DMS79 treated with DMSO at 0.1 percent for 48 hours (cell line): ENCODE data around the gene SLC1A2.

Experiments
- DNase-seq: peaks from one replicate; lab custom pipeline; 2025; lab: John Stamatoyannopoulos, UW

The SLC1A2 gene

DNA sequence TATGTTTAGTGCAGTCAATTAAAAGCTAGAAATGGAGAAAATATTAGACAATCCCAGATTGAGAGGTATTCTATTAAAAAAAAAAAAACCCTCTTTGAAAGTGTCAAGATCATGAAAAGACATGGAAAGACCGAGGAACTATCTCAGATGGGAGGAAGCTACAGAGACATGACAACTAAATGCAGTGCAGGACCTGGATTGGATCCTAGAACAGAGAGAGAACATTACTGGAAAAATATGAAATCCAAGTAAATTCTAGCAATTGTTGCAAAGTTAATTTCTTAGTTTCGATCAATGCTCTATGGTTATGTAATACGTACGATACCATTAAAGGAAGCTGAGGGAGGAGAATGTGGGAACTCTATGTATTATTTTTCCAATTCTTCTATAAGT, 43.2 kb downstream of the SLC1A2 start:
- no peak for DNase-seq

DNA sequence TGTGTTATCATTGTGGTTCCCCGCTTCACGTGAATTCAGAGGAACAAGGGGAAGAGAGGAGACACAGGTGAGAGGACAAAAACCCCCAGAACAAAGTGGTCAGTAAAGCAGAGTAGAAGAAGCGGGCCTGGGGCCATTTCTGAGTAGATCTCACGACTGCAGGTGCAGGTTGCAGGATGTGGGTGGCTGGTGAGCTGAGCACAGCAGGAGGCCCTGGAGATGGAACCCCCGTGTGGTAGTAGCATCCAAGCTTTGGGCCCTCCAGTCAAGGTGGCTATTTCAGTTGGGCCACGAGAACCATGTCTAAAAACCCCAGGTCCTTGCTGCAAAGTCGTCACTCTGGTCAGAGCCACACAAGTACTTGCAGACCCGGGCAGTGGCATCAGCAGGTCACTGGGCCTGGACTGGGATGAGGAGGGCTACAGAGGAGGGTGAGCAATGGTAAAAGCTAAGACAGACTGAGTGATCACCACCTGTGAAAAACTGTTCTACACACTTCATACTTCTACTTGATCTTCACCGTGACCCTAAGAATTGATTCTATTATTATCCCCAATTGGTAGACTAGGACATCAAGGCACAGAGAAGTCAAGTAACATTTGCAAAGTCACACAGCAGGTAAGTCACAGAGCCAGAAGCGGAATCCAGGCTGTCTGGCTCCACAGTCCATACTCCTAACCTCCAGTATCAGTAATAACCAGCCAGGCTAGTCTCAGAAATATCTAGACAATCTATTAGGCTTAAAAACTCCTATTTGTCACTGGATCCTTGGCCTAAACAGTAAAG, 43.8 kb downstream of the SLC1A2 start:
- no peak for DNase-seq

DNA sequence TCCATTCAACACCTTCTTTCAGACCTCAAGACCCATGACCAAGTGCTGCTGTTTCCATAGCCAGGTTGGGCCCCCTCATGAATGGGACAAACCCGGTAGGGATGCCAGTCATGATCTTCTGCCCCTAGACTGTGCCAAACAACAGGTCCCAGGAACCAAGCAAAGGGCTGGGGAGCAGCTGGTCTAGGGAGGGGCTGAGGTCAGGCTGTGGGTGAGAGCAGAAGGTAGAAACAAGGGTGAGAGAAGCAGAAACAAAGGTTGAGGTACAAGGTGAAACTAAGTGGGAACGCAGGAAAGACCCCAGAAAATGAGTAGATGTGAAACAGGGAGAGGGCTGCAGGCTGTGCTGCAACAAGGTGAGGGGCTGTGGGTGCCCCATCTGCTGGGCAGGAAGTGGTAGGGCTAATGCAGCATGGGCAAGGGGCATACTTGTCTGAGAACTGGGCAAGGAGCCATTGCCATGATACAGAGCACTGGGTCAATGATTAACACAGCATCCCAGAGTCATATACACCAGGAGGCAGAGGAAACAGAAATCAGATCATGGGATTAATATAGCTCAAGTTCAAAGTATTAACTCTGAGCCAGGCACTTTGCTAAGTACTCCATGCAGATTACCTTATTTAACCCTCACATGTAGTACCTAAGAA, 45.9 kb downstream of the SLC1A2 start:
- no peak for DNase-seq

DNA sequence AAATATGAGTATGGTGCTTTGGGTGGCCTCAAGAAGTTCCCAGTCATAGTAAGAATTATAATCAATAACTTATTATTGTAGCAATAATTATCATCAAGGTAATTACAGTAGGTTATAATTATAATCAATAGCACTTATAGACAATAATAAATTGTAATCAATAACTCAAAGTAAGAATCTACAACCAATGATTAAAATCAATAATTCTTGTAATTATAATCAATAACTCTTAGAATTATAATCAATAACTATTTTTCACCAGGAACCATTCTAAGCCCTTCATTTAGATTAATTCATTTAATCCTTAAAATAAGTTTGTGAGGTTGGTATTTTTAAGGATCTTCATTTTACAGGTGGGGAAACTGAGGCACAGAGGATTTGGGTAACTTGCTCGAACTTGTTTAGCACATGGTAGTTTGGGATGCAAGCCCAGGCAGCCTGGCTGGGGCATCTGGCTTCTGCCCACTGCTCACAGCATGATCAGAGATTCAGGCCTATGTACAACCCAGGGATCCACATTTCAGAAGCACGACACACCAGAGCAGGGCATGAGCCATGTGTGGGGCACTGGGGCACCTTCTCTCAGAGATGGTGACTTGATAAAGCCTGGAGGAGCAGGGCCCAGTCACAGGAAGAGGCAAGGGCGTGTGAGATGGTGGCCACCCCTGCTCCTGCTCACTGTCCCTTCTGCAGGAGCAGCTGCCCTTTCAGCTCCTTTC, 46.6 kb downstream of the SLC1A2 start:
- no peak for DNase-seq

DNA sequence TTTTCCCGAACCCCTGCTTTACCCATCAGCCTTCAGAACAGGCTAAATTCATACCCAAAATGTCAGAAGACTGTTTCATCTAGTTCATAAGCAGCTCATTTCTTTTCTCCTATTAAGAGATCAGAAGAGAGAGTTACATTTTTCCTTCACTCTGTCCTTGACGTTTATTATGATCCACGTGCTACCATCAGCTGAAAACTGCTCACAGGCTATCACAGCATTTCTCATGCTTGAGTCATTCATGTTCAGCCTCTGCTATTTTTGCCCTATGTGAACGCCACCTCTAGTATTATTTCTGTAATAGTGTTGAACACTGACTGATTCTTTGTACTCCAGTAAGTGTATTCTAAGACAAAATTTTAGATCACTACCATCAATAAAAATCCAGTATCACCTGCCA, 51.9 kb downstream of the SLC1A2 start:
- DNase-seq, result no peak

DNA sequence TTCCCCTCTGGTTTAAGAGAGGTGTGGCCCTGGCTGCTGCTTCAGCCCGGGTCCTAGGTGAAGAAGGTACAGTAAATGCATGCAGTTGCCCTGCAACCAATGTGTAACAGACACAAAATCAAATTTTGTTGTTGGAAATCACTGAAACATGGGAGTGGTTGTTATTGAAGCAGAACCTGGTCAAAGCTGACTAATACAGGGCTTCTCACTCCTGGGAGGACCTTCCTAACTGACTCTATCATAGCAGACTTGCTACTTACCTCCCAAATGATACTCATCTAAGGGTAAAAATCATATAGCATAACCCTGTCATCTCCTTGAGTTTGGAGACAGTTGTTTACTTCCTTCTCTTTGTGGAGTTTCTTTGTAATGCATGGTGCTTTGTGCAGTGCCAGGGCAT, 52.6 kb downstream of the SLC1A2 start:
- DNase-seq, result no peak

DNA sequence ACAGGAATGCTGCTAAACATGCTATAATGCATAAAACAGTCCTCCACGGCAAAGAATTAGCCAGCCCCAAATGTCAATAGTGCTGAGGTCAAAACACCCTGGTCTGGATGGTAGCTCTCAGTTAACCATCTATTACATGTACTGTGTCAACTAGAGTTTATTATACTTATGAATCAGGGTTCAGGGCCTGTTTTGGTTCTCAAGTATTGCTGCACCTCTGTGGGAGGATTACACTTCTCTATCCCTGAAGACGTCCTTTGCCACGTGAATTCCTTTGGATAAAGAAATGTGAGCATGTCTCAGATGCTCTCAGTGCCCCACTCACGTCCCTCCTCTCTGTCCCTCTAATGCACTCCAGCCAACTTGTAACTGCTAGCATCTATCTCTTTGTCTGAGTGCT, 53.4 kb downstream of the SLC1A2 start:
- DNase-seq, result no peak

DNA sequence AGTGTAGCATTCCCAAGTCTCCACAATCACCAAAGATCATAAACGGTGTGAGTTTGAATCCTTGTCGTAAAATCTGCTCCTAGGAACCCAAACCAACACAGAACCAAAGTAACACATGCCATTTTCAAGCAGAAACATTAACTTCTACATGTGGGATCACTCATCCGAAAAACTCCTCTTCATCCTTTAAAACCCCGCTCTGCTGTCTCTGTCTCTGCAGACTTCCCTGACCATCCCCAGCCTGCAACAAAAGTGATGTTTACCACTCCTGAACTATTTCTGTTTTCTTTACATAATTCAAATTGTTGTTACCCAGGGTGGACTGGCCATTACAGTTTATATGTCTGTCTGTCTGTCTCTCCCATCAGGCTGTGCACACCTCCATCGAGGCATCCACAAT, 54.0 kb downstream of the SLC1A2 start:
- DNase-seq, result no peak

DNA sequence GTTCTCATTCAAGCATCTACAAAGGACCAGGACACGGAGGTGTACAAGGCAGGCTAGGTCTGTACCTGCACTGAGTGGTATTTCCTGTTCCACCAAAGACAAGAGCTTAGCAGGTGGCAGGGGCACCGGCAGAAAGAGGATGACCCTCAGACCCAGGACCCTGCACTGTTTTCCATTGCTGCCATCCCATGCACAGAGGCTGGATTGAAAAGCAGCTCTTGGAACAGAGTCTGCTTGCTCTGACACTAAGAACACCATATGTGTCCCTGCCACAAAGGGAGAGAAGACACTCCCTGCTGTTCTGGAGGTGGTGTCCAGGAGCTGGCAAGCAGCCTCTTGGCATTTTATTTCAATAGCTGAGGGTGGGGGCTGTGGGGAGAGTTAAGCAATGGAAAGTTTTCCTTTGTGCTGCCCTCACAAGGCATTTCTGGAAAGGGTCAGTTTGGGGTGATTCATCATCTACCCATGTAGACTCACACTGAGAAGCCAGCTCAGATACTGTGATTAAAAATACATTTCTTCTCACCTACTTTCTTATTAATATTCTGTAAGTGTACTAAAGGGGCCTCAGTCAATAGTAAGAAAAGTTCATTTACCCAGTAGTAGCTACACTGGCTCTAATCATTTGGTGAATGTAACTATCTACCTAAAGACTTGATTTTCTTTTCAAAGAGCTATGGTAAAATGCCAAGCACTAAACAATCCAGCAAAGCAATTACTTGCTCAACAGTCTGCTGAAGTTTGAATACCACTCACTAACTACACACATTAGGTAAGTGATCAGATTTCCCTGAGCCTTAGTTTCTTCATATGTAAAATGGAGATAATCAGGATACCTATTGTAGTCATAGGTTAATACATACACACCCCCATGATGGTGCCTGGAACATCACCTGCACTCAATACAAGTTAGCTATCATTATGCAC, 55.2 kb downstream of the SLC1A2 start:
- DNase-seq, result no peak

DNA sequence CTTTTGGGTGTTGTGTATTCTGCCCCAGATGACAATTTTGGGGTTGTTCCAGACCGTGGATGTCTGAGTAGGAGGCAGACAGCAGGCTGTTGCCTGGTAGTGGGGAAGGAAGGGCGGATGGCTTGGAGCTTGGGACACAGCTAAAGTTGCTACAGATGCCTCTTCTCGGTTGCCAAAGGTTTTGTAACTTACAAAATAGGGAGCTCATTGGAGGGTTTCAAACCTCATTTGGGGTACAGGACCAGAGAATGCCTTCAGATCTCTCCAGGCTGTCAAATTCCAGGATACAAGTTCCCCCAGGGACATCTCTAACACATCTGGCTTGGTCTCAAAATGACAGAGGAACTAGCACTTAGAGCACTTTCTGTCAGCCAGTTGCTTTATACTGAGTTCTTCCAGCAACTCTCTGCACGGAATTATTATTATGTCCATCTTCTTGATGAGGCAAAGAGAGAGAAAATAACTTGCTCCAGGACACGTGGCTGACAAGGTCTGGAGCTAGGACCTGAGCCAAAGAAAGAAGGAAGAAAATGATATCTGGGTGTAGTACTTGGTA, 56.0 kb downstream of the SLC1A2 start:
- DNase-seq, result no peak

DNA sequence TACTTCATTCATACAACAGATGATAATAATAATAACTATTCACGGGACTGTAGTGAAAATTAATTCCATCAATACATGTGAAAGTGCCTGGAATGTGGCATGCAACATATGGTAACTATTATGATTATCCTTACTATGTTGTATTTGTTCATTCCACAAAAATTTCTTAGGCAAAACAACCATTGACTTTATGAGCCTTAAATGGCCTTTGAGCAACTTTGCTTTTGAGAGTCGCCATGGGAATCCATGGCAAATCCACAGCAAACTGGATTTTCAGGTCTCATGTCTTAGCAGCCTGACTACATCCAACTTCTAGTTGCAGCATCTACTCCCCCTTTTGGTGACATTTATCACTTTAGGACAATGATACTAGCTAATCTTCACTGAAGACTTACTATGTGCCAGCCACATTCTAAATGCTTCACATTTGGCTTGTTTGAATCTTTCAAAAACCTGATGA, 56.8 kb downstream of the SLC1A2 start:
- no peak for DNase-seq

DNA sequence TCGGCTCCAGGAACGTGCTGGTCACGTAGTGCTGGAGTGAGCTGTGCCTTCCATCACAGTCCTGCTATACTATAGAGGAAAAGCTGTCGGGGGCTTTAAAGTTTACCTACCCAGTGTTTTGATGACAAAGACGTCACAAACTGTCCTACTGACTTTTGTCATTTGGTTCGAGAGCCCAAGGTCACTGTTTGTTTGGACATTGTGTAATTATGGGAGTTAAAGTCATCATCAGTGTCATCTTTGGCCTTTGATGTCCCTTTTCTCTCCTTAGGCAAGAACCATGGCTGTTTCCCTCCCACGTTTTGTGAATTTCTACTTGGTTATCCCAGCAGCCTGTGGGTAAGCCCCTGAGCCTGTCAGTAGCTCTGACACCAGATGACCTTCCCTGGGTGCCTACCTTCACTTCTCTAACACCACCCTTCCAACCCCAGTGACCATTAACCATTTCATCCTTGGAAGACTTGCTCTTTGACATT, 59.3 kb downstream of the SLC1A2 start:
- no peak for DNase-seq

DNA sequence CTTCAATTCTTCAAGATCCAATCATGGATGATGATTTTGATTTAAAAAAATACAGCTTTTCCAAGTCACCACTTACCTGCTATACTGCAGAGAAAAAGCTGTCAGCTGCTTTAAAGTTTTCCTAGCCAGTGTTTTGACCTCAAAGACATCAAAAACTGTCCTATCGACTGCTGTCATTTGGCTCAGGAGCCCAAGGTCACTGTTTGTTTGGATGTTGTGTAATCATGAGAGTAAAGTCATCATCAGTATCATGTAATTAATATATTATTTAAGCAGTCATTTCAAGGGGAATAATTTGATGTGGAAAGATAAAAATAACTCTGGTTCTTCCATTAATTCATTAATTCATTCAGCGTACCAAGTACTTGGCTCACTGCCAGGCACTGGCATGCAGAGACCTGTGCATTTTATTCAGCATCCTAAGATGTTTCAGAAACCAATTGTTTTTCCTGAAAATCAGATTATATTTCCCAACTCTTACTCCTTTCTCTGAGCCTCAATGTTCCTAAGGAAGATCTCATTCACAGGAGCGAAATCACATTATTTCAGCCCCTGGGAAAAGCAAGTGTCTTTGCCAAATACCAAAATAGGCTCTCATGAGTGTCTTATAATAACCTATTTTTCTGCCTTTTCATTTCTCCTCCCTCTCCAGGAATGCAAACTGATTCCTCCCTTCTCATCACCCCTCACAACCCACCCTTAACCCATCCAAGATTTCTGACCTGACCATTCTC, 59.9 kb downstream of the SLC1A2 start:
- DNase-seq, result peak; percentile 17

DNA sequence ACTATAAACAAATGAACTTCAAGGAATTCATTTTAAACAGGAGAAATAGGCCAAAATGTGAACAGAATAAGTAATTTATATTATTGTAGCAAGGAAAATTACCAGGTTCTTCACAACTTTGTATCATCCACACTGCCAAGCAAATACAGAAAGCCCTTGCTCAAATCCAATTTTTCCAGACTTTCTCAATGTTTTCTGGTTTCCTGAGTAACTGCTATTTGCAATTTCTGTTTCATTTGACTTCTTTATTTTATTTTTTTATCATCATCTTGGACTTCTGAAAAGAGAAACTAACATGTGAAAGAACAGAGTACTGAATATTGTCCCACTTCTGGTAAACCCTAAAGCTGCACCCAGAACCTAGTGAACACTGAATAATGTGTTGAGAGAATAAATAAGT, 61.0 kb downstream of the SLC1A2 start:
- no peak for DNase-seq

DNA sequence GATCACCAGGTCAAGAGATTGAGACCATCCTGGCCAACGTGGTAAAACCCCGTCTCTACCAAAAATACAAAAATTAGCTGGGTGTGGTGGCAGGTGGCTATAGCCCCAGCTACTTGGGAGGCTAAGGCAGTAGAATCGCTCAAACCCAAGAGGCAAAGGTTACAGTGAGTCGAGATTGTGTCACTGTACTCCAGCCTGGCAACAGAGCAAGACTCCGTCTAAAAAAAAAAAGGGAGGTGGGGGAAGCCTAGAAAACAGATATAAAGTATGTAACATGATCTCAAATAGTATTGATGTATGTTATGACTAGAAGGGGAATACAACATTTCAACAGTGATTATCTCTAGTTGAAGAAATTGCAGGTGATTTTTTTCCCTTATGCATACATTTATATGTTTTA, 61.4 kb downstream of the SLC1A2 start:
- DNase-seq, result no peak

DNA sequence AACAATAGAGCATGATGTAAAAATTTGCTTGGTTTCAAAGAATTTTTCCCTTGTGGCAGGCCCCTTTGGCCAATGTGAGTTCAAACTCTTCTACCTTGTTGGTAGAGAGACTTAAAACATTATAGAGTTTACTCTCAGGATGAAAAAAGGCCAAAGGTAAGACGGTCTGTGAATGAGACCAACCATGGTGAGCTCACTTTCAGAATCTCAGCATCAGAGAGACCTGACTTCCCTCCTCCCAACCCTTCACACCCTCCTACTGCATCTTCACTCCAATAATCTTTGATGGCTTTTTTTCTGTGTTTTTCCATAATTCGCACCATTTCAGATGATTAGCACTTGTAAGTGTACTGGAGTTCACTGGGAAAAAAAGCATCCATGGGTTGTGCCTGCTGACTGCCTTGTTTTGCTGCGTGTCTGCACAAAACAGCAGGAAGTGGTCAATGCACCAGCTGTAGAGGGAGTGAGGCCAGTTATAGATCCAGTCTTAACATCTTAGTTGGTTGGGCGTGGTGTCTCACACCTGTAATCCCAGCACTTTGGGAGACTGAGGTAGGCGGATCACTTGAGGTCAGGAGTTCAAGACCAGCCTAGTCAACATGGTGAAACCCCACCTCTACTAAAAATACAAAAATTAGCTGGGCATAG, 64.1 kb downstream of the SLC1A2 start:
- no peak for DNase-seq

DNA sequence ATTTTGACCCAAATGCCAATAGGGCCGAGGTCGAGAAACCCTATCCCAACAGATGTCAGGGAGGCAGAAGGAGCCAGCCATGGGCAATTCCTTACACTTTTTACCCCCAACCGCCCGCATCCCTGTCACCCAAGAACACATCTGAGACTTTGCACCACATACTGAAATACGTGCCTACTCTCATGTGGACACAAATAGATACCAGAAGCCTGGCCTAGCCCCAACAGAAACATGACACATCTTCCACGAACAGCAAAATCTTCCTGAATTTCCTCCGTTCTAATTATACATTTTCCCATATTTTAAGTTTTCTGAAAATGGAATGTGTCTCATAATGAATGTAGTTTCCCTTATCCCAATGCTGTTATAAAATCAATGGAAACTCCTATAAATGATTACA, 64.7 kb downstream of the SLC1A2 start:
- no peak for DNase-seq

DNA sequence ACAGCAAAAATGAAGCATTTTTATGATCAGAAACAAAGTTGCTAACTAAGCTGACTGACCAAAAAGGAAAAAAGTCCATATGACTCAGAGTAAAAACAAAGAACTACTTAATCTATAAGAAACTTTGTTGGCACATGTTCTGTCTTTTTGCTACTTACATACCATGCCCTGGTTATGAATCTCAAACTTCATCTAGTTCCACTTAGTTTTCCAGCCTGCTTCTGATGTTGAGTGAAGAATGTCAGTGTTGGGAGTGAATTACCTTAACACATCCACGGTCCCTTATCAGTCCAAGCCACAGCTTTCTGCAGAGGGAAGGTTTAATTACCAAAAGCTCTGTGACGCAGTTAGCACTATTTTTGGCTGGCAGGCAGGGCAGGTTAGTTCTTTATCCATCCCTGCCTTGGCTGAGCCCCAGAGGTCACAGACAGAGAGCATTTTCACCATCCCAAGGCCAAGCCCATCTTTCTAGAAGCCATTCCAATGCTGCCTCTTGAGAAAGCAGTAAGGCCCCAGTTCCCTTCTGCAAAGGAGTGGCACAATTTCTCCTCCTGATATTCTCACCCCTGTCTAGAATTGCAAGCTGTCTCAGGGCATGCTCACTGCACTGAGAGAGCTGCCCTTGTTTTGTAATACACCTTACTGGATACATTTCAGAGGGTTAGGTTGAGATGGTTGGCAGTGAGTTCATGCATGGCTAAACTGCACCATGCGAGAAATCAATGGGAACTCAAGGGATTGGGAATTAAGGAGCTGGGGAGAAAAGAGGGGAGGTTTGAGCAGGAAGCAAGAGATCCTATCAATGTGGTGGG, 67.1 kb downstream of the SLC1A2 start:
- DNase-seq, result no peak

DNA sequence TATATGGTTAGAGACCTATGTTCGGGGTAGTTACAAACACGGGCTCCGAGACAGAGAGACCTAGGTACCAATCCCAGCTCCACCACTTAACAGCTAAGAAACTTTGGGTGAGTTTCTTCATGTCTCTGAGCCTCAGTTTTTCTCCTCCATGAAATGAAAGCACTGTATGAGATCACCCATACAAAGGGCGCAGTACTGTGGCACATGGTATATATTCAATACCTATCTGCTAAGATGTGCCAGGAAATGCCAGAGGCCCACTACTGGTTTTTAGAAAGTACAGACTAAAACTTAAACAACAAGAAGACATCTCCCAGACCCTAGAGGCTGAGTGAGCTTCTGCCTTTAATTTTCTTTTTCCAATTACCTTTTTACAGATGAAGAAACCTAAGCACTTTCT, 69.5 kb downstream of the SLC1A2 start:
- DNase-seq, result no peak
